Neuronal stem cell (in vitro differentiated cells): ENCODE results near the gene RHOV.
A peak's percentile ranks its signal among the peaks of the same experiment; 100 is the strongest.

Experiments used
- DNase-seq: peaks from one replicate; pipeline ENCODE4 v3.0.0-alpha.2; 2013; ENCODE audit warnings: low spot score
- H2AFZ ChIP-seq: one replicate; pipeline ENCODE4 v1.6.1; 2013; ENCODE audit warnings: mild to moderate bottlenecking, low read length, inconsistent platforms
- H2AK5ac ChIP-seq: 2 replicates; pipeline ENCODE4 v1.6.1; 2013; ENCODE audit warnings: low read depth, mild to moderate bottlenecking, inconsistent platforms, low read length, moderate library complexity, mixed read lengths
- H2BK120ac ChIP-seq: 2 replicates; pipeline ENCODE4 v1.6.1; 2013; ENCODE audit warnings: low read depth, mild to moderate bottlenecking, inconsistent platforms, low read length, moderate library complexity, mixed read lengths
- H2BK12ac ChIP-seq: one replicate; pipeline ENCODE4 v1.6.1; 2013; ENCODE audit warnings: low read length, inconsistent platforms
- H2BK15ac ChIP-seq: 2 replicates; pipeline ENCODE4 v1.6.1; 2013; ENCODE audit warnings: mild to moderate bottlenecking, low read length, inconsistent platforms, mixed read lengths
- H2BK5ac ChIP-seq: one replicate; pipeline ENCODE4 v1.6.1; 2013; ENCODE audit warnings: inconsistent platforms, mild to moderate bottlenecking, low read length, moderate library complexity
- H3K14ac ChIP-seq: one replicate; pipeline ENCODE4 v1.6.1; 2013; ENCODE audit warnings: low read length, inconsistent platforms
- H3K18ac ChIP-seq: 2 replicates; pipeline ENCODE4 v1.6.1; 2013; ENCODE audit warnings: low read length, inconsistent platforms
- H3K23ac ChIP-seq: 2 replicates; pipeline ENCODE4 v1.6.1; 2013; ENCODE audit warnings: low read depth, mild to moderate bottlenecking, mixed read lengths, low read length, inconsistent platforms; ENCODE audit not compliant: poor library complexity
- H3K27ac ChIP-seq: replicated peaks from 3 replicates; pipeline ENCODE4 v1.5.1; 2013; ENCODE audit warnings: low read length, inconsistent platforms
- H3K27me3 ChIP-seq, 3 experiments: 2 replicates each; pipeline ENCODE4 v1.6.1; 2013; ENCODE audit warnings: low read length in 3 of 3, mild to moderate bottlenecking in 2 of 3, inconsistent platforms in 1 of 3, low read depth in 1 of 3, mixed read lengths in 1 of 3, moderate library complexity in 1 of 3; ENCODE audit not compliant: control insufficient read depth in 3 of 3, insufficient read depth in 3 of 3
- H3K36me3 ChIP-seq, 2 donors: replicated peaks in 1 of 2; 2 replicates each; pipeline ENCODE4 v1.6.1; 2013; ENCODE audit warnings: low read length in 2 of 2; ENCODE audit not compliant: control insufficient read depth in 2 of 2, insufficient read depth in 2 of 2
- H3K4ac ChIP-seq: 2 replicates; pipeline ENCODE4 v1.6.1; 2013; ENCODE audit warnings: inconsistent platforms, mild to moderate bottlenecking, low read length, moderate library complexity
- H3K4me1 ChIP-seq, 2 donors: 1 replicate in 1 of 2; 2 replicates in 1 of 2; pipeline ENCODE4 v1.6.1; 2013; ENCODE audit warnings: low read length in 2 of 2, low read depth in 1 of 2; ENCODE audit not compliant: control insufficient read depth in 2 of 2, insufficient read depth in 1 of 2
- H3K4me2 ChIP-seq: one replicate; pipeline ENCODE4 v1.6.1; 2013; ENCODE audit warnings: mild to moderate bottlenecking, low read length, inconsistent platforms; ENCODE audit not compliant: insufficient read depth, poor library complexity, severe bottlenecking
- H3K4me3 ChIP-seq, 2 donors: 2 replicates each; pipeline ENCODE4 v1.5.1; 2013; ENCODE audit warnings: low read length in 2 of 2, mild to moderate bottlenecking in 2 of 2, inconsistent platforms in 1 of 2, moderate library complexity in 1 of 2
- H3K79me1 ChIP-seq: one replicate; pipeline ENCODE4 v1.6.1; 2013; ENCODE audit warnings: low read depth, mild to moderate bottlenecking, inconsistent platforms, low read length, moderate library complexity
- H3K9ac ChIP-seq: one replicate; pipeline ENCODE4 v1.6.1; 2013; ENCODE audit warnings: mild to moderate bottlenecking, low read depth, low read length, inconsistent platforms; ENCODE audit not compliant: poor library complexity
- H3K9me3 ChIP-seq, 2 donors: replicated peaks in 1 of 2; 2 replicates each; pipeline versions ENCODE3 to v1.6.1; 2013; ENCODE audit warnings: low read length in 2 of 2, mild to moderate bottlenecking in 2 of 2, inconsistent platforms in 1 of 2, low read depth in 1 of 2, mixed read lengths in 1 of 2, moderate library complexity in 1 of 2; ENCODE audit not compliant: control insufficient read depth in 2 of 2, insufficient read depth in 1 of 2
- H4K8ac ChIP-seq: one replicate; pipeline ENCODE4 v1.6.1; 2013; ENCODE audit warnings: low read depth, mild to moderate bottlenecking, inconsistent platforms, low read length, moderate library complexity
- H4K91ac ChIP-seq: one replicate; pipeline ENCODE4 v1.6.1; 2013; ENCODE audit warnings: low read length, low read depth, mild to moderate bottlenecking, inconsistent platforms; ENCODE audit not compliant: poor library complexity
- WGBS, 2 donors: extraction: QIAGEN DNeasy Blood & Tissue Kit; methylation state at CpG; one replicate each; pipeline ENCODE4 v1.1.7; 2013; ENCODE audit warnings: missing lambda C conversion rate in 2 of 2, mixed read lengths in 1 of 2; ENCODE audit not compliant: insufficient read length in 2 of 2, insufficient replicate concordance in 1 of 2; ENCODE audit errors: extremely low coverage in 2 of 2; 5-methylcytosine and 5-hydroxymethylcytosine counted together

Gene RHOV

GRCh38 chr15:40871749-40872617 is 2.1 kb downstream of the RHOV start:
- no peak overlapping the region for H4K8ac ChIP-seq
- H3K9ac ChIP-seq, result no peak overlapping the region
- no peak overlapping the region for H2AFZ ChIP-seq
- H2BK5ac ChIP-seq, result no peak overlapping the region
- H2BK12ac ChIP-seq, result no peak overlapping the region
- no peak overlapping the region for H3K4me2 ChIP-seq
- peak overlapping the region; percentile 24 for H3K18ac ChIP-seq
- no peaks in the 10 kb centered on the region for H3K9me3 ChIP-seq
- H3K79me1 ChIP-seq, result no peaks in the 10 kb centered on the region
- H3K4me3 ChIP-seq, result no peak overlapping the region
- no peak for DNase-seq
- H3K14ac ChIP-seq, result no peak overlapping the region
- H3K4ac ChIP-seq, result no peak overlapping the region
- H4K91ac ChIP-seq, result no peak overlapping the region
- H3K36me3 ChIP-seq, result no peaks in the 10 kb centered on the region
- no peak overlapping the region for H2BK15ac ChIP-seq
- no peak overlapping the region for H3K27ac ChIP-seq
- H3K4me1 ChIP-seq, result no peaks in the 10 kb centered on the region
- H3K27me3 ChIP-seq, result peaks cover 0 to 45% (median 18%) of the 10 kb centered on the region in 3 experiments
- H3K23ac ChIP-seq, result no peak overlapping the region
- no peak overlapping the region for H2BK120ac ChIP-seq
- 100% methylated on average over 1 of the region's 13 CpGs; no CpG with 5 or more reads in 1 of the 2 donors for WGBS, 2 donors
- no peak overlapping the region for H2AK5ac ChIP-seq

GRCh38 chr15:40870716-40871115 is 3.3 kb downstream of the RHOV start:
- H2BK5ac ChIP-seq, result no peak overlapping the region
- no peak overlapping the region for H3K18ac ChIP-seq
- H3K23ac ChIP-seq, result no peak overlapping the region
- no peaks in the 10 kb centered on the region for H3K4me1 ChIP-seq
- no peak overlapping the region for H3K14ac ChIP-seq
- no peaks in the 10 kb centered on the region for H3K9me3 ChIP-seq
- H3K36me3 ChIP-seq, result no peaks in the 10 kb centered on the region
- H4K91ac ChIP-seq, result no peak overlapping the region
- no peak overlapping the region for H3K27ac ChIP-seq
- peaks cover 0 to 47% (median 18%) of the 10 kb centered on the region in 3 experiments for H3K27me3 ChIP-seq
- H2BK120ac ChIP-seq, result no peak overlapping the region
- H2BK12ac ChIP-seq, result no peak overlapping the region
- H2AK5ac ChIP-seq, result no peak overlapping the region
- no peak overlapping the region for H3K4ac ChIP-seq
- H3K79me1 ChIP-seq, result no peaks in the 10 kb centered on the region
- H4K8ac ChIP-seq, result no peak overlapping the region
- WGBS, 2 donors, result no CpG with 5 or more reads among the region's 1 CpG
- H2BK15ac ChIP-seq, result no peak overlapping the region
- H2AFZ ChIP-seq, result no peak overlapping the region
- H3K4me2 ChIP-seq, result no peak overlapping the region
- H3K4me3 ChIP-seq, result no peak overlapping the region
- DNase-seq, result no peak
- H3K9ac ChIP-seq, result no peak overlapping the region

- peaks cover 0 to 48% (median 17%) of the 10 kb centered on the region in 3 experiments for H3K27me3 ChIP-seq
- no peak overlapping the region for H4K91ac ChIP-seq
- H3K27ac ChIP-seq, result no peak overlapping the region
- H2BK15ac ChIP-seq, result no peak overlapping the region
- no peaks in the 10 kb centered on the region for H3K9me3 ChIP-seq
- H2BK5ac ChIP-seq, result no peak overlapping the region
- no peak overlapping the region for H3K4me3 ChIP-seq
- no peak overlapping the region for H2AK5ac ChIP-seq
- no peak overlapping the region for H4K8ac ChIP-seq
- H2AFZ ChIP-seq, result no peak overlapping the region
- no peak for DNase-seq
- H3K14ac ChIP-seq, result no peak overlapping the region
- H3K4ac ChIP-seq, result no peak overlapping the region
- no peaks in the 10 kb centered on the region for H3K36me3 ChIP-seq
- no peaks in the 10 kb centered on the region for H3K79me1 ChIP-seq
- H3K4me2 ChIP-seq, result no peak overlapping the region
- H2BK12ac ChIP-seq, result no peak overlapping the region
- H2BK120ac ChIP-seq, result no peak overlapping the region
- H3K9ac ChIP-seq, result no peak overlapping the region
- H3K18ac ChIP-seq, result no peak overlapping the region
- no CpG with 5 or more reads among the region's 5 CpGs for WGBS, 2 donors
- H3K4me1 ChIP-seq, result no peaks in the 10 kb centered on the region
- H3K23ac ChIP-seq, result no peak overlapping the region
Measured at GRCh38 chr15:40869686-40870085, 4.3 kb downstream of the RHOV start.

- DNase-seq, result no peak
- Histone ChIP-seq H3K36me3 (no peaks in the 10 kb centered on the region), H3K14ac (no peak overlapping the region), H3K9me3 (no peaks in the 10 kb centered on the region), H3K79me1 (no peaks in the 10 kb centered on the region), H3K27ac (no peak overlapping the region), H4K91ac (no peak overlapping the region), H3K4me2 (no peak overlapping the region), H4K8ac (no peak overlapping the region), H3K23ac (no peak overlapping the region), H3K27me3 (peaks cover 0 to 28% (median 2%) of the 10 kb centered on the region in 3 experiments), H3K9ac (no peak overlapping the region), H2BK120ac (no peak overlapping the region), H3K4ac (no peak overlapping the region), H3K18ac (no peak overlapping the region), H2AK5ac (no peak overlapping the region), H3K4me1 (no peaks in the 10 kb centered on the region), H2BK12ac (no peak overlapping the region), H2BK5ac (no peak overlapping the region), H2BK15ac (no peak overlapping the region), H2AFZ (no peak overlapping the region), H3K4me3 (no peak overlapping the region)
- WGBS, 2 donors, result no CpG with 5 or more reads among the region's 4 CpGs
Measured at GRCh38 chr15:40867199-40867598, 6.8 kb downstream of the RHOV start.
